ENCODE measurements around the gene PCDHGA1. TPM values are rescaled to one million over a fixed set of nuclear protein-coding genes. Genes with fewer than 3 reads are reported as not detected.

PCDHGA1 gene
- total and polyA plus RNA-seq, 4 donors: 0.05 to 0.08 (median 0.05) TPM; not detected in 1

- TF ChIP-seq HNF4G (IDR thresholded peaks at IDR 0.05) (peak; percentile 84), JUND (IDR thresholded peaks at IDR 0.05) (peak; percentile 16 to 62), HNF4A (conservative IDR thresholded peaks at IDR 0.05) (peak; percentile 92 to 95), SP1 (IDR thresholded peaks at IDR 0.05) (peak; percentile 89), NR2F2 (IDR thresholded peaks at IDR 0.05) (no peak), RXRA (IDR thresholded peaks at IDR 0.05) (peak; percentile 69 to 76), TAF1 (conservative IDR thresholded peaks at IDR 0.05) (peak; percentile 49), REST (IDR thresholded peaks at IDR 0.05) (no peak)
- no peak for DNase-seq (ENCODE audit: low spot score)
Measured at GRCh38 chr5:141525653-141526052, 195.3 kb downstream of the PCDHGA1 start.

GRCh38 chr5:141527426-141527825, 197.1 kb downstream of the PCDHGA1 start:
- Histone ChIP-seq H3K9me3 (ENCODE audit: control insufficient read depth in 4 of 4, low read length in 3 of 4) (no peaks in the 10 kb centered on the region), H3K36me3 (ENCODE audit: control insufficient read depth in 4 of 4, insufficient read depth in 3 of 4, low read depth in 1 of 4, low read length in 3 of 4) (peaks cover 7 to 38% (median 33%) of the 10 kb centered on the region in 4 donors), H3K27ac (ENCODE audit: low read depth in 1 of 2, low read length in 2 of 2) (peak overlapping the region in 1 of 2 donors; percentile 4), H3K9ac (ENCODE audit: low read depth in 1 of 2, low read length in 2 of 2) (no peak overlapping the region), H3K4me1 (ENCODE audit: control insufficient read depth in 4 of 4, insufficient read depth in 4 of 4, low read length in 3 of 4) (peaks cover 7 to 50% (median 40%) of the 10 kb centered on the region in 4 donors), H3K27me3 (ENCODE audit: control insufficient read depth in 4 of 4, insufficient read depth in 4 of 4, low read length in 3 of 4) (no peaks in the 10 kb centered on the region), H3K4me3 (ENCODE audit: low read depth in 1 of 3, low read length in 3 of 3) (no peak overlapping the region)
- TF ChIP-seq YY1 (IDR thresholded peaks at IDR 0.05) (no peak), RXRA (IDR thresholded peaks at IDR 0.05) (no peak), SP1 (IDR thresholded peaks at IDR 0.05) (no peak), ATF3 (IDR thresholded peaks at IDR 0.05) (no peak), GABPA (IDR thresholded peaks at IDR 0.05 in 1 of 2, conservative IDR thresholded peaks at IDR 0.05 in 1 of 2) (no peak), EGR1 (IDR thresholded peaks at IDR 0.05; ENCODE audit: low read depth in 2 of 2) (no peak), FOXA2 (IDR thresholded peaks at IDR 0.05) (no peak), CTCF (IDR thresholded peaks at IDR 0.05; ENCODE audit: low read depth, low read length, missing input control) (no peak), NR2F2 (IDR thresholded peaks at IDR 0.05) (no peak), REST (IDR thresholded peaks at IDR 0.05) (no peak), MAX (IDR thresholded peaks at IDR 0.05) (no peak), JUND (IDR thresholded peaks at IDR 0.05) (no peak)
- 67% methylated on average over 1 of the region's 1 CpG for WGBS
- DNase-seq (ENCODE audit: low spot score): no peak

More at GRCh38 chr5:141525653-141526052, 195.3 kb downstream of the PCDHGA1 start:
- Histone ChIP-seq H3K4me1 (ENCODE audit: control insufficient read depth in 4 of 4, insufficient read depth in 4 of 4, low read length in 3 of 4) (peaks cover 7 to 50% (median 40%) of the 10 kb centered on the region in 4 donors), H3K27ac (ENCODE audit: low read depth in 1 of 2, low read length in 2 of 2) (peak overlapping the region; percentile 80 to 90), H3K36me3 (ENCODE audit: control insufficient read depth in 4 of 4, insufficient read depth in 3 of 4, low read depth in 1 of 4, low read length in 3 of 4) (peaks cover 1 to 38% (median 35%) of the 10 kb centered on the region in 4 donors), H3K9me3 (ENCODE audit: control insufficient read depth in 4 of 4, low read length in 3 of 4) (no peaks in the 10 kb centered on the region), H3K4me3 (ENCODE audit: low read depth in 1 of 3, low read length in 3 of 3) (no peak overlapping the region), H3K9ac (ENCODE audit: low read depth in 1 of 2, low read length in 2 of 2) (peak overlapping the region in 1 of 2 donors; percentile 26), H3K27me3 (ENCODE audit: control insufficient read depth in 4 of 4, insufficient read depth in 4 of 4, low read length in 3 of 4) (no peaks in the 10 kb centered on the region)
- 41% methylated on average over 7 of the region's 7 CpGs for WGBS

Measured in liver (tissue), 9 donors.